A549 (cell line): ENCODE measurements around the gene SUSD1.

Experiments
- CEBPB ChIP-seq, 2 experiments: fragments of >200 bp in 1 of 2; sonication (Bioruptor Twin) in 1 of 2; formaldehyde crosslinking in 1 of 2; IDR thresholded peaks; 2 replicates each; pipeline ENCODE4 v1.6.1; 2012 to 2016
- CHD2 ChIP-seq: fragments of 150-350 bp; IDR thresholded peaks from 2 replicates; pipeline ENCODE4 v1.6.1; 2014; ENCODE audit warnings: low read length; ENCODE audit not compliant: partially characterized antibody
- JUNB ChIP-seq: fragments of >200 bp; sonication (Bioruptor Twin); formaldehyde crosslinking; IDR thresholded peaks from 2 replicates; pipeline ENCODE4 v1.6.1; 2016
- KDM1A ChIP-seq: fragments of 200-600 bp; sonication (generic); IDR thresholded peaks from 2 replicates; pipeline ENCODE4 v1.6.1; 2016; ENCODE audit warnings: low read depth, mild to moderate bottlenecking
- MAZ ChIP-seq: fragments of 150-350 bp; IDR thresholded peaks from 2 replicates; pipeline ENCODE4 v1.6.1; 2014; ENCODE audit warnings: antibody characterized with exemption, low read depth, low read length, borderline replicate concordance
- NFE2L2 ChIP-seq: fragments of 150-350 bp; conservative IDR thresholded peaks from 2 replicates; pipeline ENCODE4 v1.6.1; 2014; ENCODE audit warnings: low read length
- POLR2A ChIP-seq: IDR thresholded peaks from 2 replicates; pipeline ENCODE4 v1.6.1; 2012; ENCODE audit warnings: mild to moderate bottlenecking, low read length
- POLR2AphosphoS2 ChIP-seq: conservative IDR thresholded peaks from 2 replicates; pipeline ENCODE4 v1.6.1; 2012; ENCODE audit warnings: low read length, improper control_type of control experiment, inconsistent platforms
- ZC3H11A ChIP-seq: fragments of 450-650 bp; IDR thresholded peaks from 2 replicates; pipeline ENCODE4 v1.6.1; 2014; ENCODE audit warnings: antibody characterized with exemption, mild to moderate bottlenecking
- TF ChIP-seq, protein P1 (sequence below): fragments of >200 bp; sonication (Bioruptor Twin); formaldehyde crosslinking; IDR thresholded peaks from 2 replicates; pipeline ENCODE4 v1.6.1; 2016
- TF ChIP-seq, protein P2 (sequence below): IDR thresholded peaks from 2 replicates; pipeline ENCODE4 v1.6.1; 2012
- TF ChIP-seq, protein P3 (sequence below): fragments of >200 bp; sonication (Bioruptor Twin); formaldehyde crosslinking; IDR thresholded peaks from 3 replicates; pipeline ENCODE4 v1.5.1; 2016
- TF ChIP-seq, protein P4 (sequence below): fragments of 450-650 bp; IDR thresholded peaks from 2 replicates; pipeline ENCODE4 v1.6.1; 2014; ENCODE audit warnings: antibody characterized with exemption
- TF ChIP-seq, protein P5 (sequence below): fragments of 250-450 bp; sonication (Bioruptor Pico); IDR thresholded peaks from 2 replicates; pipeline ENCODE4 v1.5.0; 2021; ENCODE audit warnings: mild to moderate bottlenecking, moderate library complexity, borderline replicate concordance

DNA sequence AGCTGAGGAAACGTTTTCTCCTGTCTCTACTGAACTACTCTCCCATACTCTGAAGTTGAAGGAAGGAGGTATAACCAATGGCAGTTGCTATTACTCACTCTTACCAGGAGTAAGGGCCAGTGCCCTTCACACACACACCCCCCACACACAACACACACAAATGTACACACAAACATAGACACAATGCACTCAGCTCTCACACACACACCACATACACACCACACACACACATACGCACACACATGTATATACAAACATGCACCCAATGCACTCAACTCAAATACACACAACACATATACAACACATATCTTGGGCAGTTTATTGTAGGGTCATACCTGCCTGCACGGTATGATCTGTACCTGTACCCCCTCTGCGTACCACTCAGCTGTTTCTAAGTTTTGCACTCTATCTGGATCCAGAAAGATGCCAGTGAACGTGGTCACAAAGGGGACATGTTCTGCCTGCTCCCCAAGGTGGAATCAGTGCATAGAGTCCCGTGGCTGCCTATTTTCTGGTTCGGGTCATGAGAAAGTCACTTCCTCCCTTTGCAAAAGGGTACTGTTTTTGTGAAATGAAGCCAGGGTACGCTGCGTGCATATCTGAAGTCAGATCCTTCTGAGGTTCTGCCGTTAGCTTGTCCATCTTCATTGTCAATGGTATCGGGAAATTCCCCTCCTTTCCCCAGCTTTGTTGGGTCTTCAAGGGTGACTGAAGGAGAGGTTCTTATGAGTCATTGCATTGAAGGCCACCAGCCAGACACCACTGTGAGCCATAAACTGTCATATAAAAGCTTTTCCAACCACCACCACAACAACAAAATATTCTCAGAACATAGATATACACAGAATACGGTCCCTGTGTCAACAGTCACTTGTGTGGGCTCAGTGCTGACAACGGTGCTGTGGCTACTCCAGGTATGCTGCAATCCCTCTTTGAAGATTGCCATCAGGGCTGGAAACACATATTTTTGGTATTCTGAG, 146.6 kb downstream of the SUSD1 start:
- TF ChIP-seq POLR2AphosphoS2 (no peak), KDM1A (no peak), CHD2 (no peak), ZC3H11A (no peak), CEBPB (IDR thresholded peaks at IDR 0.05) (no peak), POLR2A (no peak), MAZ (no peak), NFE2L2 (no peak), JUNB (no peak)
- TF ChIP-seq, protein P1, sequence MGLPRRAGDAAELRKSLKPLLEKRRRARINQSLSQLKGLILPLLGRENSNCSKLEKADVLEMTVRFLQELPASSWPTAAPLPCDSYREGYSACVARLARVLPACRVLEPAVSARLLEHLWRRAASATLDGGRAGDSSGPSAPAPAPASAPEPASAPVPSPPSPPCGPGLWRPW = no peak
- TF ChIP-seq, protein P2, sequence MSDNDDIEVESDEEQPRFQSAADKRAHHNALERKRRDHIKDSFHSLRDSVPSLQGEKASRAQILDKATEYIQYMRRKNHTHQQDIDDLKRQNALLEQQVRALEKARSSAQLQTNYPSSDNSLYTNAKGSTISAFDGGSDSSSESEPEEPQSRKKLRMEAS = no peak
- TF ChIP-seq, protein P3, sequence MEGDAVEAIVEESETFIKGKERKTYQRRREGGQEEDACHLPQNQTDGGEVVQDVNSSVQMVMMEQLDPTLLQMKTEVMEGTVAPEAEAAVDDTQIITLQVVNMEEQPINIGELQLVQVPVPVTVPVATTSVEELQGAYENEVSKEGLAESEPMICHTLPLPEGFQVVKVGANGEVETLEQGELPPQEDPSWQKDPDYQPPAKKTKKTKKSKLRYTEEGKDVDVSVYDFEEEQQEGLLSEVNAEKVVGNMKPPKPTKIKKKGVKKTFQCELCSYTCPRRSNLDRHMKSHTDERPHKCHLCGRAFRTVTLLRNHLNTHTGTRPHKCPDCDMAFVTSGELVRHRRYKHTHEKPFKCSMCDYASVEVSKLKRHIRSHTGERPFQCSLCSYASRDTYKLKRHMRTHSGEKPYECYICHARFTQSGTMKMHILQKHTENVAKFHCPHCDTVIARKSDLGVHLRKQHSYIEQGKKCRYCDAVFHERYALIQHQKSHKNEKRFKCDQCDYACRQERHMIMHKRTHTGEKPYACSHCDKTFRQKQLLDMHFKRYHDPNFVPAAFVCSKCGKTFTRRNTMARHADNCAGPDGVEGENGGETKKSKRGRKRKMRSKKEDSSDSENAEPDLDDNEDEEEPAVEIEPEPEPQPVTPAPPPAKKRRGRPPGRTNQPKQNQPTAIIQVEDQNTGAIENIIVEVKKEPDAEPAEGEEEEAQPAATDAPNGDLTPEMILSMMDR = no peak
- TF ChIP-seq, protein P4, sequence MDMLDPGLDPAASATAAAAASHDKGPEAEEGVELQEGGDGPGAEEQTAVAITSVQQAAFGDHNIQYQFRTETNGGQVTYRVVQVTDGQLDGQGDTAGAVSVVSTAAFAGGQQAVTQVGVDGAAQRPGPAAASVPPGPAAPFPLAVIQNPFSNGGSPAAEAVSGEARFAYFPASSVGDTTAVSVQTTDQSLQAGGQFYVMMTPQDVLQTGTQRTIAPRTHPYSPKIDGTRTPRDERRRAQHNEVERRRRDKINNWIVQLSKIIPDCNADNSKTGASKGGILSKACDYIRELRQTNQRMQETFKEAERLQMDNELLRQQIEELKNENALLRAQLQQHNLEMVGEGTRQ = no peak
- TF ChIP-seq, protein P5, sequence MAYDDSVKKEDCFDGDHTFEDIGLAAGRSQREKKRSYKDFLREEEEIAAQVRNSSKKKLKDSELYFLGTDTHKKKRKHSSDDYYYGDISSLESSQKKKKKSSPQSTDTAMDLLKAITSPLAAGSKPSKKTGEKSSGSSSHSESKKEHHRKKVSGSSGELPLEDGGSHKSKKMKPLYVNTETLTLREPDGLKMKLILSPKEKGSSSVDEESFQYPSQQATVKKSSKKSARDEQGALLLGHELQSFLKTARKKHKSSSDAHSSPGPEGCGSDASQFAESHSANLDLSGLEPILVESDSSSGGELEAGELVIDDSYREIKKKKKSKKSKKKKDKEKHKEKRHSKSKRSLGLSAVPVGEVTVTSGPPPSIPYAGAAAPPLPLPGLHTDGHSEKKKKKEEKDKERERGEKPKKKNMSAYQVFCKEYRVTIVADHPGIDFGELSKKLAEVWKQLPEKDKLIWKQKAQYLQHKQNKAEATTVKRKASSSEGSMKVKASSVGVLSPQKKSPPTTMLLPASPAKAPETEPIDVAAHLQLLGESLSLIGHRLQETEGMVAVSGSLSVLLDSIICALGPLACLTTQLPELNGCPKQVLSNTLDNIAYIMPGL (CRISPR knock-in tag) = no peak
